Prostate gland (tissue), 2 donors: ENCODE results near the gene GNAT3. TPM values are rescaled to one million over a fixed set of nuclear protein-coding genes. Genes with fewer than 3 reads are reported as not detected.

Experiments
- DNase-seq: peaks from one replicate; pipeline ENCODE4 v3.0.0-alpha.2; 2019; ENCODE audit warnings: low spot score
- H3K27ac ChIP-seq, 2 donors: fragments of 200-600 bp; sonication (generic); 2 replicates each; pipeline ENCODE4 v1.5.1; 2017 to 2019
- H3K27me3 ChIP-seq: fragments of 200-600 bp; sonication (generic); replicated peaks from 2 replicates; pipeline ENCODE4 v1.5.1; 2019; ENCODE audit not compliant: insufficient read depth
- H3K36me3 ChIP-seq, 2 donors: fragments of 200-600 bp; sonication (generic); 1 replicate in 1 of 2; 2 replicates in 1 of 2; pipeline versions ENCODE4 v1.5.1 to v1.8.1; 2017 to 2019
- H3K4me1 ChIP-seq: fragments of 200-600 bp; sonication (generic); replicated peaks from 2 replicates; pipeline ENCODE4 v1.5.1; 2019
- H3K4me3 ChIP-seq, 2 donors: fragments of 200-600 bp; sonication (generic); 2 replicates each; pipeline ENCODE4 v1.5.1; 2017 to 2019
- H3K9me3 ChIP-seq: fragments of 200-600 bp; sonication (generic); 2 replicates; pipeline ENCODE4 v1.5.1; 2017
- POLR2A ChIP-seq: fragments of 450-650 bp; IDR thresholded peaks from one replicate; pipeline ENCODE4 v1.6.1; 2016; ENCODE audit warnings: antibody characterized with exemption, mild to moderate bottlenecking
- POLR2AphosphoS5 ChIP-seq: sonication (generic); formaldehyde crosslinking; IDR thresholded peaks from one replicate; pipeline ENCODE4 v1.6.1; 2017; ENCODE audit warnings: antibody characterized with exemption
- WGBS: methylation state at CpG from one replicate; pipeline ENCODE4 v1.1.5; 2018; 5-methylcytosine and 5-hydroxymethylcytosine counted together
- intact Hi-C: fragments of 100-400 bp; cut with DNase I; formaldehyde crosslinking; loops from one replicate; pipeline ENCODE4 v1.14.2; 2022
- total RNA-seq, 2 donors: library from RNA; depleted of rRNA; stranded (reverse); fragments of >200 nt; gene quantifications; one replicate each; pipeline ENCODE4 v1.1.0, GENCODE V29; 2016
- TF ChIP-seq, protein P1 (sequence below), 4 experiments: fragments of 200-600 bp in 2 of 4; fragments of 450-650 bp in 2 of 4; sonication (generic) in 2 of 4; IDR thresholded peaks; 1 replicate in 3 of 4; 2 replicates in 1 of 4; pipeline ENCODE4 v1.5.1; 2016 to 2019; ENCODE audit warnings: antibody characterized with exemption in 4 of 4, mild to moderate bottlenecking in 2 of 4, moderate library complexity in 2 of 4

The GNAT3 gene
- total RNA-seq, 2 donors from 2014 or later = not detected

DNA sequence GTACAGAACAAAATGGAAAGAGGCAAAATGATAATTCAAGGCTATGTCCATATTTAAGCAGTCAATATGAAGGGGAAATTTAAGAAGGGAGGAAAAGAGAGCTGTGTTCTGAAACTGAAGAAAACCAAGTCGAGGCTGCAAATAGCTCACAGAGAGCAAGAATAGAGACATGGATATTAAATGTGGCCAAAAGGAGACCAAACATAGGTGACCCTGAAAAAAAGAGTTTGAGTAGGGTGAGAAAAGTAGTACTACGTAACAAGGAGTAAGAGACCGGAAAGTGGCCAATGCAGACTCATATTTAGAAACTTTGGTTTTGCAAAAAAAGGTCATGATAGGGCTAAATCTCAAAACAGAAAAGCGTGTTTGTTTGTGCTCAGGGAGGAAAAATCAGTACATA lies 84.6 kb downstream of the GNAT3 start:
- TF ChIP-seq POLR2A (no peak), POLR2AphosphoS5 (no peak)
- TF ChIP-seq, protein P1, sequence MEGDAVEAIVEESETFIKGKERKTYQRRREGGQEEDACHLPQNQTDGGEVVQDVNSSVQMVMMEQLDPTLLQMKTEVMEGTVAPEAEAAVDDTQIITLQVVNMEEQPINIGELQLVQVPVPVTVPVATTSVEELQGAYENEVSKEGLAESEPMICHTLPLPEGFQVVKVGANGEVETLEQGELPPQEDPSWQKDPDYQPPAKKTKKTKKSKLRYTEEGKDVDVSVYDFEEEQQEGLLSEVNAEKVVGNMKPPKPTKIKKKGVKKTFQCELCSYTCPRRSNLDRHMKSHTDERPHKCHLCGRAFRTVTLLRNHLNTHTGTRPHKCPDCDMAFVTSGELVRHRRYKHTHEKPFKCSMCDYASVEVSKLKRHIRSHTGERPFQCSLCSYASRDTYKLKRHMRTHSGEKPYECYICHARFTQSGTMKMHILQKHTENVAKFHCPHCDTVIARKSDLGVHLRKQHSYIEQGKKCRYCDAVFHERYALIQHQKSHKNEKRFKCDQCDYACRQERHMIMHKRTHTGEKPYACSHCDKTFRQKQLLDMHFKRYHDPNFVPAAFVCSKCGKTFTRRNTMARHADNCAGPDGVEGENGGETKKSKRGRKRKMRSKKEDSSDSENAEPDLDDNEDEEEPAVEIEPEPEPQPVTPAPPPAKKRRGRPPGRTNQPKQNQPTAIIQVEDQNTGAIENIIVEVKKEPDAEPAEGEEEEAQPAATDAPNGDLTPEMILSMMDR (IDR thresholded peaks at IDR 0.05) = no peak
- WGBS = 87% methylated on average over 4 of the region's 4 CpGs
- H3K4me1 ChIP-seq = no peaks in the 10 kb centered on the region
- no peak overlapping the region for H3K27ac ChIP-seq
- DNase-seq = no peak
- H3K4me3 ChIP-seq = no peak overlapping the region
- no peaks in the 10 kb centered on the region for H3K27me3 ChIP-seq
- intact Hi-C loops = loop anchor here (5.0 kb wide), 1 partner anchor 230 kb away; no protein-coding TSS in a partner anchor
- no peaks in the 10 kb centered on the region for H3K36me3 ChIP-seq
- H3K9me3 ChIP-seq = no peaks in the 10 kb centered on the region

DNA sequence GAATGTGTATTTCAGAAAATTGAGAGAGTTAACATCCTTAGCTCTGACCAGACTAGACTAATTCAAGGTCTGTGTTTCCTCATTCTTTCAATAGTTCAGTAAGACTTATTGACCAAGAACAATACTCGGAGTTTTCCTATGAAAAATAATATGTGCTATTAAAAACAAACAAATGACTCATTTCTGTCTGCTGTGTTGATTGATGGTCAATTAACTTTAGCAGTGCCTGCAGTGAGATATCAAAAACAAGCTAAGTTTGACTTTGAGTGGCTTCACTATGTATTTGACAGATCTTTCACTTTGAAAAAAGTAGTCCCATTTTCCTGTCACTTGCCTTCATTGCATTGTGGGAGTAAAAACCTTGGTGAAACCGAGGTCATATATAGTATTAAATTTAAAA lies 91.0 kb downstream of the GNAT3 start:
- Histone ChIP-seq H3K36me3 (no peaks in the 10 kb centered on the region), H3K4me3 (no peak overlapping the region), H3K27me3 (no peaks in the 10 kb centered on the region), H3K9me3 (no peaks in the 10 kb centered on the region), H3K4me1 (no peaks in the 10 kb centered on the region), H3K27ac (no peak overlapping the region)
- intact Hi-C loops = no loop called here
- 75% methylated on average over 2 of the region's 2 CpGs for WGBS
- no peak for DNase-seq
- TF ChIP-seq POLR2AphosphoS5 (no peak), POLR2A (no peak)
- TF ChIP-seq, protein P1 (IDR thresholded peaks at IDR 0.05) = no peak

DNA sequence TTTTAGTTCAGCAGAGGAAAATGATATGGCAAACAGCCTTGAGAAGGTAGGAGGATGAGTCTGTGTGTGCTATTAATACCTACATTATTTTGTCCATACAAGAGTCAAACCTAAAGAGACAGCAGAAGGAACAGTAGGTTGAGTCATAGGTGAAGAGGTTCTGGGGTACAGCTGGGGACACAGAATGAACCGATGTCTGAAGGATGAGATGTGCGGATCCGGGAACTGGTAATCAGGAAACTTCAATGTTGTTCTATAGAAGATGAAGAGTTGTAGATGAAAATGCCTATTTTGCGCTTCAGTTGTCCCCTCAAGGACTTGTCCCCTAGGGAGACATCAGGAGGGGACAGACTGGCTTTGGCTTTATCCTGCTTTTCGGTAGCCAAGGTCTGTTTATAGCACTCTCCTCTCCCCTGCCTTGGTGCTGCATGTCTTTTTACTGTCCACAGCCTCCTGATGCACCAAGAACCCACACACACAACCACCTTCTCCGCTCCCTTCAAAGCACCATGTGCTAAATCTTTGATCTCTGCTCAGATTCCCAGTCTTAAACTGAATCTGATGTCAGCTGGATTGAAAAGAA lies 94.6 kb downstream of the GNAT3 start:
- TF ChIP-seq POLR2A = no peak
- no peak for TF ChIP-seq POLR2AphosphoS5
- TF ChIP-seq, protein P1 (IDR thresholded peaks at IDR 0.05) = no peak
- no peaks in the 10 kb centered on the region for H3K4me1 ChIP-seq
- no peak overlapping the region for H3K4me3 ChIP-seq
- no peaks in the 10 kb centered on the region for H3K36me3 ChIP-seq
- no peaks in the 10 kb centered on the region for H3K27me3 ChIP-seq
- DNase-seq = no peak
- intact Hi-C loops = no loop called here
- H3K27ac ChIP-seq = no peak overlapping the region
- H3K9me3 ChIP-seq = no peaks in the 10 kb centered on the region
- WGBS = 90% methylated on average over 6 of the region's 6 CpGs

DNA sequence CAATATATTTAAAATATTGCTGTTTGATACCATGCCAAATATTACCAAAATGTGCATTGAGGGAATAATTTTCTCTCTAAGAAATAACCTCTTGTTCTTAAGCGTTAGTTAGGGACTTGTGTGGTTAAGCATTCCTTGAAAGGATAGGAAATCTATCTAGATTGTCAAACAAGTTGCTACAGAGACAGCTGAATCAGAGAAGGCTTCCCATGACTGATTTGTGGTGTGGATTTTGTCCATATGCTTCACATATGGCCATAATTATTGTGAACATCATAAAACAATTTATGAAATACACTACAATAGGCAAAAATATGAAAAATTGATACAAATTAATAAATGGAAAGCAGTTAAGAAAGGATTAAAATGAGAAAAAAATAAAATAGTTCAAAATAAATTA lies 96.3 kb downstream of the GNAT3 start:
- Histone ChIP-seq H3K9me3 (no peaks in the 10 kb centered on the region), H3K36me3 (no peaks in the 10 kb centered on the region), H3K4me3 (no peak overlapping the region), H3K4me1 (no peaks in the 10 kb centered on the region), H3K27ac (no peak overlapping the region), H3K27me3 (no peaks in the 10 kb centered on the region)
- WGBS = 64% methylated on average over 1 of the region's 1 CpG
- intact Hi-C loops = no loop called here
- no peak for DNase-seq
- TF ChIP-seq, protein P1 (IDR thresholded peaks at IDR 0.05) = no peak
- TF ChIP-seq POLR2AphosphoS5 = no peak
- no peak for TF ChIP-seq POLR2A

DNA sequence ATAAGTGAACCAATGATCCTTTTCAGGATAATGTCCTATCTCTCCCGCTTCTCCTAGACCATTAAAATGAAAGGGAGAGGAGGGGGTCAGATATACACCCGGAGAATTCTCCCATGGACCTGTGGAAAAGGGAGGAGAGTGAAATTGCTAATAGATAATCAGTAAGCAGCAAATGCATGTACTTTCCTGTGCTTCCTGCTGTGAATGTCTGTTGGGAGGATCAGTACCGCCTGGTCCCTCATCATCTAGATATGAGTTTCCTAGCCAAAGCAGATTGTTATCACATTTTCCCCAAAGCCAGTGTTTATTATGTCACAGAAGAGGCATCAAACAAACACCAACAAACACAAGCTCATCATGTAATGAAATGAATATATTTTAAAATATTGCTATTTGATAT lies 96.8 kb downstream of the GNAT3 start:
- WGBS = 79% methylated on average over 3 of the region's 3 CpGs
- Histone ChIP-seq H3K36me3 (no peaks in the 10 kb centered on the region), H3K27me3 (no peaks in the 10 kb centered on the region), H3K4me3 (no peak overlapping the region), H3K9me3 (no peaks in the 10 kb centered on the region), H3K4me1 (no peaks in the 10 kb centered on the region), H3K27ac (no peak overlapping the region)
- TF ChIP-seq POLR2AphosphoS5 (no peak), POLR2A (no peak)
- TF ChIP-seq, protein P1 (IDR thresholded peaks at IDR 0.05) = no peak
- intact Hi-C loops = no loop called here
- DNase-seq = no peak
